ENCODE results near the gene LRP5.
"Not testable (repeated sequence)": the region's sequence is repeated elsewhere in the genome, so short reads cannot be mapped to it uniquely, and the experiment has no call there.

The LRP5 gene

DNA sequence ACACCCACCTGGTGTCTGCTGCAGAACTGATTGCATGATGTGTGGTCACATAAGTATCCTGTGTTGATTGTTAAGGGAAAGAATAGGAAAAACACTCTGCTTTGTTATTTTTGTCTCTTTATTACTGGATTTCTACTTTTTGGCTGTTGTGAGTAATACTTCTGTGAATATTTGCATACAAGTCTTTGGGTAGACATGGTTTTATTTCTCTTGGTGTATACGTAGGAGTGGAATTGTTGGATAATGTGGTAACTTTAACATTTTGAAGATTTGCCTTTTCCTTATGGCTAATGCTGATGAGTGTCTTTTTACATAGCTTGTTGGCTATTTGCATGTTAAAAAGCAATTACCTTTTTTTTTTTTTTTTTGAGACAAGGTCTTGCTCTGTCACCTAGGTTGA, 161.3 kb downstream of the LRP5 start:
- peaks cover 39% of the 10 kb centered on the region in 2 experiments for H3K4me1 ChIP-seq (ENCODE audit: control insufficient read depth in 1 of 2, insufficient read depth in 1 of 2, low read depth in 1 of 2, low read length in 1 of 2)
- no peak for TF ChIP-seq CTCF (IDR thresholded peaks at IDR 0.05)

GRCh38 chr11:68475626-68476025, 163.2 kb downstream of the LRP5 start:
- not testable (repeated sequence) for H3K36me3 ChIP-seq; H3K27me3 ChIP-seq; H3K4me3 ChIP-seq (ENCODE audit: low read depth in 1 of 2, low read length in 1 of 2); H3K9me3 ChIP-seq; H3K27ac ChIP-seq
- H3K4me1 ChIP-seq (ENCODE audit: control insufficient read depth in 1 of 2, insufficient read depth in 1 of 2, low read depth in 1 of 2, low read length in 1 of 2), result peaks cover 19 to 22% of the 10 kb centered on the region in 2 experiments

More for the DNA sequence above, 161.3 kb downstream of the LRP5 start:
- H3K4me3 ChIP-seq (ENCODE audit: low read depth in 1 of 2, low read length in 1 of 2), result no peak overlapping the region
- peaks cover under 1% of the 10 kb centered on the region for H3K36me3 ChIP-seq
- no peaks in the 10 kb centered on the region for H3K9me3 ChIP-seq
- no peak overlapping the region for H3K27ac ChIP-seq
- no peaks in the 10 kb centered on the region for H3K27me3 ChIP-seq

DNA sequence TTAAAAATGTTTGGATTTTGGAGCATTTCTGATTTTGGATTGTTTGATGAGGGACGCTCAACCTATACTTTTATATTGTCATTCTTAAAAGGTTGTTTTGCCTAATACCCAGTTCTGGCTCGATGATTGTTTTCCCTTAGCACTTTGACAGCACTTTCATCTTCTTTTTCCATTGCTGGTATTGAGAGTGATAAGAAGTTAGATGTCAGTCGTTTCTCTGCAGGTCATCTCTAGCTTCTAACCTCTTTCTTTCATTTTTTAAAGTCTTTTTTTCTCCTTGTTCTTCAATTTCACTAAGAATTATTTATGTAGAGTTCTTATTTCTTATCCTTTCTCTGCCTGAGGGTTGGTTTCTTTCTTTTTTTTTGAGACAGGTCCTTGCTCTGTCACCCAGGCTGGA, 167.0 kb downstream of the LRP5 start:
- Histone ChIP-seq H3K27ac (no peak overlapping the region), H3K4me1 (ENCODE audit: control insufficient read depth in 1 of 2, insufficient read depth in 1 of 2, low read depth in 1 of 2, low read length in 1 of 2) (no peaks in the 10 kb centered on the region), H3K36me3 (peaks cover 5% of the 10 kb centered on the region), H3K9me3 (no peaks in the 10 kb centered on the region), H3K27me3 (no peaks in the 10 kb centered on the region), H3K4me3 (ENCODE audit: low read depth in 1 of 2, low read length in 1 of 2) (no peak overlapping the region)
- no peak for TF ChIP-seq CTCF (IDR thresholded peaks at IDR 0.05)

- Histone ChIP-seq H3K9me3 (no peaks in the 10 kb centered on the region), H3K36me3 (peaks cover 5% of the 10 kb centered on the region), H3K4me3 (ENCODE audit: low read depth in 1 of 2, low read length in 1 of 2) (no peak overlapping the region), H3K27me3 (no peaks in the 10 kb centered on the region), H3K4me1 (ENCODE audit: control insufficient read depth in 1 of 2, insufficient read depth in 1 of 2, low read depth in 1 of 2, low read length in 1 of 2) (no peaks in the 10 kb centered on the region), H3K27ac (no peak overlapping the region)
- no peak for TF ChIP-seq CTCF (IDR thresholded peaks at IDR 0.05)
These were observed 167.8 kb downstream of the LRP5 start for GRCh38 chr11:68480193-68480592.

DNA sequence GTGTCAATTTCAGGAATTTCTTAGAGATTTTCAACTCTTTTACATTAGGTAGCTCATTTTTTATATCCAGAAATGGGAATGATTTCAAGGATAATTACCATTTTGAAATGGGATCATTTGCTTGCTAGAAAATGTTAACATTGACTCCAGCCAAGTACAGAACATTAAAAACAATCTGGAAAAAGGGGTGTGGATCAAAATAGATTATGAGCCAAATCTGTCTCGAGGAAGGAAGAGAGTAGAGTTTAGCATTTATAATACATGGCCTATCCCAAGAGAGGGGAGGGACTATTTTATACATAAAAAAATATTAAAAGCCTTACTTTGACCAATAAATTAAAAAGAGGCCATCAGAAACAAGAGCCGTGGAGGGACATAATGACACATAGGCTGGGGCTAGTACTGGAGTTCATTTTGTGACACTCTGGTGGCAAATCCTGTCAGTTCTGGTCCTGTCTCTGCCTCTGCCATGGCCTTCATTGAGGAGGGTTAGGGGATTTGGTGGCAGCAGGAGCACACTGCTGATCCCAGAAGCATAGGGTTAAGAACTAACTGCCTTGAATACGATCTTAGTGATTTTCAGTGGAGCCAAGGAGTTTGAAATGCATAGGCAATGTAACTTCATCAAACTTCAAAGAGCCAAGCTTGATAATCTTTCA, 168.6 kb downstream of the LRP5 start:
- Histone ChIP-seq H3K9me3 (no peaks in the 10 kb centered on the region), H3K4me1 (ENCODE audit: control insufficient read depth in 1 of 2, insufficient read depth in 1 of 2, low read depth in 1 of 2, low read length in 1 of 2) (no peaks in the 10 kb centered on the region), H3K4me3 (ENCODE audit: low read depth in 1 of 2, low read length in 1 of 2) (no peak overlapping the region), H3K27me3 (no peaks in the 10 kb centered on the region), H3K36me3 (peaks cover 5% of the 10 kb centered on the region), H3K27ac (no peak overlapping the region)
- TF ChIP-seq CTCF (IDR thresholded peaks at IDR 0.05), result no peak

DNA sequence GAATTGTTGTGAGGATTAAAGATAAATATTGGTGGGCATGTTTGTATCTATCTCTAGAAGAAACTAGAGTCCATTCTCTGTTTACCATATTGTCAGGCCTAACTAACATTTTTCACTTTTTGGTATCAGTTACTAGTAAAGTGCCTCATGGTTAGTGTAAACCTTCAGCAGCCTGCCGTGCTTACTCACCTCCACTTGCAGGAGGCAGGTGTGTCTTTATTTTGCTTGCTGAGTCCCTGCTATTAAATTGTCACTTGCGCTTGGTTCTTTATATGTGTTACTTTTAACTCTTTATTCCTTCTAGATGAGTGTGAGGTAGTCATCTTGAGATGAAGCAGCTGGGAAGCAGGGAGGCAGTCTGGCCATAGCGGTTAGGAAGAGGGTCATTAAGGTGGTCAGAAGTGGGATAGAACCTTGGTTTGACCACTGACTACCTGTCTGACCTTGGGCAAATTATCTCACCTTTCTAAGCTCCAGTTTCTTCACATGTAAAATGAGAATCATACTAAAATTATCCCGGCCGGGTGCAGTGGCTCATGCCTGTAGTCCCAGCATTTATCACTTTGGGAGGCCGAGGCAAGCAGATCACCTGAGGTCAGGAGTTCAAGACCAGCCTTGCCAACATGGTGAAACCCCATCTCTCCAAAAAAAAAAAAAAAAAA, 169.3 kb downstream of the LRP5 start:
- no peak overlapping the region for H3K4me3 ChIP-seq (ENCODE audit: low read depth in 1 of 2, low read length in 1 of 2)
- H3K27ac ChIP-seq, result no peak overlapping the region
- peaks cover 5% of the 10 kb centered on the region for H3K36me3 ChIP-seq
- H3K9me3 ChIP-seq, result no peaks in the 10 kb centered on the region
- H3K4me1 ChIP-seq (ENCODE audit: control insufficient read depth in 1 of 2, insufficient read depth in 1 of 2, low read depth in 1 of 2, low read length in 1 of 2), result no peaks in the 10 kb centered on the region
- no peak for TF ChIP-seq CTCF (IDR thresholded peaks at IDR 0.05)
- H3K27me3 ChIP-seq, result no peaks in the 10 kb centered on the region
